MCF 10A (cell line): ENCODE results near the gene SLC17A9. TPM values are rescaled to one million over a fixed set of nuclear protein-coding genes. Genes with fewer than 3 reads are reported as not detected.

ENCODE experiments used
- BruUV-seq: library from RNA; stranded (reverse); fragments of 400-500 nt; replicated peaks from 2 replicates; lab custom pipeline; 2021; lab: Mats Ljungman, UMichigan
- CTCF ChIA-PET: fragments of 300-600 bp; sonication (Branson Sonifier 250); formaldehyde crosslinking; extraction: SDS; loops from one replicate; lab custom pipeline; 2021; ENCODE audit warnings: antibody characterized with exemption, inconsistent platforms; lab: Yijun Ruan, JAX
- POLR2A ChIA-PET: fragments of 300-600, 350-650 bp; sonication (Branson Sonifier 250); formaldehyde crosslinking; extraction: SDS; loops from one replicate; lab custom pipeline; 2020; ENCODE audit warnings: antibody characterized with exemption, inconsistent platforms; lab: Yijun Ruan, JAX
- DNase-seq: peaks from one replicate; pipeline ENCODE4 v3.0.0-alpha.2; 2018; ENCODE audit not compliant: unreplicated experiment
- H3K27ac Mint-ChIP-seq: one replicate; pipeline ENCODE4 v1.8.0; 2022; ENCODE audit warnings: mild to moderate bottlenecking, low read depth, mixed read lengths; ENCODE audit not compliant: unreplicated experiment
- H3K27me3 Mint-ChIP-seq: one replicate; pipeline ENCODE4 v1.8.0; 2022; ENCODE audit warnings: mixed read lengths; ENCODE audit not compliant: insufficient read depth, unreplicated experiment
- H3K36me3 Mint-ChIP-seq: one replicate; pipeline ENCODE4 v1.8.0; 2022; ENCODE audit warnings: mild to moderate bottlenecking, moderate library complexity, mixed read lengths; ENCODE audit not compliant: insufficient read depth, unreplicated experiment
- H3K4me1 Mint-ChIP-seq: one replicate; pipeline ENCODE4 v1.8.0; 2022; ENCODE audit warnings: mixed read lengths; ENCODE audit not compliant: insufficient read depth, unreplicated experiment
- H3K4me3 Mint-ChIP-seq: one replicate; pipeline ENCODE4 v1.8.0; 2022; ENCODE audit warnings: mild to moderate bottlenecking, moderate library complexity, mixed read lengths; ENCODE audit not compliant: unreplicated experiment
- H3K9me3 Mint-ChIP-seq: one replicate; pipeline ENCODE4 v1.8.0; 2022; ENCODE audit warnings: mixed read lengths; ENCODE audit not compliant: unreplicated experiment
- CTCF ChIP-seq: fragments of 200-600 bp; IDR thresholded peaks from one replicate; pipeline ENCODE4 v1.8.0; 2022; ENCODE audit warnings: antibody characterized with exemption, mild to moderate bottlenecking; ENCODE audit not compliant: unreplicated experiment
- intact Hi-C: fragments of 100-400 bp; cut with micrococcal nuclease; formaldehyde crosslinking; loops from 2 replicates; pipeline ENCODE4 v1.14.1; 2022
- total RNA-seq: library from RNA; stranded (reverse); gene quantifications from 2 replicates; pipeline ENCODE4 v1.2.3, GENCODE V29; 2022

Gene SLC17A9
- total RNA-seq, 1 experiment from 2014 or later = 0.07 TPM

GRCh38 chr20:62925420-62926228 lies 26.9 kb upstream of the SLC17A9 start:
- Mint-ChIP-seq H3K27me3 (no peaks in the 10 kb centered on the region), H3K9me3 (no peaks in the 10 kb centered on the region), H3K27ac (peak overlapping the region; percentile 95), H3K36me3 (peaks cover 10% of the 10 kb centered on the region), H3K4me3 (peak overlapping the region; percentile 76), H3K4me1 (peaks cover 36% of the 10 kb centered on the region)
- intact Hi-C loops = no loop called here
- DNase-seq = peak; percentile 31
- ChIA-PET CTCF (interaction anchor here (0.5 to 2.2 kb wide), 10 partner anchors 9 to 290 kb away, joined by 3 to 8 read pairs (median 3); partner anchors contain the start of gene YTHDF1), POLR2A (interaction anchor here (0.6 to 6.2 kb wide), 16 partner anchors 10 to 947 kb away, joined by 3 to 341 read pairs (median 5); partner anchors contain the start of genes GID8, MRGBP, RPS21 and SLCO4A1)
- BruUV-seq = no TSS peak
- no peak for TF ChIP-seq CTCF

DNA sequence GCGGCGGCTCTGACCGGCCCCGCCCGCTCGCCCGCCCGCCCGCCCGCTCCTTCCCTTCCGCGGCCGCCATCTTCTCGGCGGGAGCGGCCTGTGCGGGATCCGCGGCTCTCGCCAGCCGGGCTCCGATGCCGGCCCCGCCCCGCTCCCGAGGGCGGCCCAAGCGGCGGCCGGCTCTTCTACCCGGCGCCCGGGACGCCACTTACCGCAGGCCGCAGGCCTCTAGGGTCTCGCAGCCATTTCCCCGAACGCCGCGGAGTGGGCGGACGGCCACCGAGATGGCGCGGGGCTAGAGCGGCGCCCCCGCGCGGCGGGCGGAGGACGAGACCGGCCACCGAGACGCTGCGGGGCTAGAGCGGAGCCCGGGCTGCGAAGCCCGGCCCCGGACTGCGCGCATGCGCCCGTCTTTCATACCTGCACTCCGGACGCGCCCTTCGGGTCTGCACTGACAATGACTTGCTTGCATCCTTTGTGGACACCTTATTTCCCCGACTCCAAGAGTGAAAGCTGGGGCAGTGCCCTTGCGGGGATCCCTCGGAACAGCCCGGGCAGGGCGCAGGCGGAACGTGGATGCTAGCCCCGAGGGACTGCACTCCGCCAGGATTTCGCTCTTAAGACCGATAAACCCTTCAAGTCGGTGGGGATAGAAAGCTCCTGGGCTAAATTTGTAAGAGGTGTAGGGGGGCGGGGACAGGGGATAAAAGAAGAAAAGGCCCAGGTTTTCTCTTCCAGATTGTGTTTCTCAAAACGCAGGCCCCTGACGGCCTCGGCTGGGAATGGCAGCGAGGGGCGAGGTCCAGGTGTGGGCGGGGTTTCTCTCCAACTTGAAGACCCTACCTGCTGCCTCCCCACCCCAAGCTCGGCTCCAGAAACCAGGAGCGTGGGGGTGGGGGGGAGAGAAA lies 26.0 kb upstream of the SLC17A9 start, which contains the start of gene DIDO1:
Gene DIDO1, minus strand, starts transcription at position 277 of the 899 bp plus-strand sequence.
- intact Hi-C loops = no loop called here
- TF ChIP-seq CTCF = peak; percentile 65
- peaks cover 9% of the 10 kb centered on the region for H3K36me3 Mint-ChIP-seq
- peak within 1 kb of the TSS; percentile 76 for H3K4me3 Mint-ChIP-seq
- BruUV-seq = no TSS peak
- peak within 1 kb of the TSS; percentile 95 for H3K27ac Mint-ChIP-seq
- peaks cover 31% of the 10 kb centered on the region for H3K4me1 Mint-ChIP-seq
- peak; percentile 82 for DNase-seq
- H3K27me3 Mint-ChIP-seq = no peaks in the 10 kb centered on the region
- no peaks in the 10 kb centered on the region for H3K9me3 Mint-ChIP-seq
- POLR2A ChIA-PET = interaction anchor here (0.7 to 6.2 kb wide), 16 partner anchors 8 to 302 kb away, joined by 3 to 341 read pairs (median 5); partner anchors contain the start of genes GID8 and MRGBP
- CTCF ChIA-PET = interaction anchor here (0.5 to 2.4 kb wide), 13 partner anchors 8 to 612 kb away, joined by 3 to 11 read pairs (median 4); partner anchors contain the start of genes GID8 and PTK6

GRCh38 chr20:62927128-62927705 lies 25.3 kb upstream of the SLC17A9 start:
- CTCF ChIA-PET = interaction anchor here (0.6 to 2.4 kb wide), 9 partner anchors 8 to 786 kb away, joined by 3 to 11 read pairs (median 5); partner anchors contain the start of gene GID8
- Mint-ChIP-seq H3K27me3 (no peaks in the 10 kb centered on the region), H3K4me3 (peak overlapping the region; percentile 76), H3K9me3 (no peaks in the 10 kb centered on the region), H3K27ac (peak overlapping the region; percentile 95), H3K4me1 (peaks cover 31% of the 10 kb centered on the region), H3K36me3 (peaks cover 12% of the 10 kb centered on the region)
- no peak for DNase-seq
- BruUV-seq = no TSS peak
- no peak for TF ChIP-seq CTCF
- intact Hi-C loops = no loop called here
- POLR2A ChIA-PET = interaction anchor here (0.6 to 6.2 kb wide), 12 partner anchors 9 to 731 kb away, joined by 3 to 341 read pairs (median 5); partner anchors contain the start of genes GID8, MRGBP and RTEL1
